ENCODE measurements around the gene COL10A1.

The COL10A1 gene

DNA sequence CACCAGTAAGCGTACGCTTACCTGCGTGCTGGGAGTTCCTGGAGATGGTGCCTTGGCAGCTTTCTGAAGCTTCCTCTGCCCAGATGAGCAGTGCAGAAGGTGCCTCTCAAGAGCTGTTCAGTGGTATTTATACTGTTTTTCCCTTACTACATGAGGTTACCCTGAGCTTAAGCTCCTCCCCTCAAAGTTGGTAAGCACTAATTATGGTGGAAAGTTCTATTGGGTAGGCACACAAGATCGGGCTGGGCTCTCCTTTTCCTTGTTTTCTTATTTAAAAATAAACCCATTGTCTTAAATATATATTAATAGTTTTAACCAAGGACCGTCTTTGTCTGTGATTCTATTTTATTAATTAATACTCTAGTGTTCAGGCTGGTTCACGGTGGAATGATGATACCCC lies at the start of gene COL10A1:
COL10A1 (minus strand) TSS at position 101 of the 400 bp plus-strand sequence. CDS start 640 bp downstream, outside the sequence.
- no peak for DNase-seq (ENCODE audit: low read depth in 2 of 2)

DNA sequence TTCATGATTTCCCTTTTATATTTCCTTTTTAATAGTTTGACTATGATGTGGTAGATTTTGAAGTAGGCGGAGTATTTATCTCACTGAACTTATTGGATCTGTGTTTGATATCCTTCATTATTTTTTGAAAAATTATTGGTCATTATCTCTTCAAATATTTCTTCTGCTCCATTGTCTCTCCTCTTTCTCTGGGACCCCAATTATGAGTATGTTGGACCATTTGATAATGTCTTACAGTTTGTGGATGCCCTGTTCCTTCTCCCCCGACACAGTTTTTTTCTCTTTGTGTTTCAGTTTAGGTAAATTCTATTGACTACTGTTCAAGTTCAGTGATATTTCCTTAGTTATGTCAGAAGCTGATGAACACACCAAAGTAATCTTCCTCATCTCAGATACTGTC lies 49.4 kb upstream of the COL10A1 start:
- DNase-seq (ENCODE audit: low read depth in 2 of 2) = no peak

DNA sequence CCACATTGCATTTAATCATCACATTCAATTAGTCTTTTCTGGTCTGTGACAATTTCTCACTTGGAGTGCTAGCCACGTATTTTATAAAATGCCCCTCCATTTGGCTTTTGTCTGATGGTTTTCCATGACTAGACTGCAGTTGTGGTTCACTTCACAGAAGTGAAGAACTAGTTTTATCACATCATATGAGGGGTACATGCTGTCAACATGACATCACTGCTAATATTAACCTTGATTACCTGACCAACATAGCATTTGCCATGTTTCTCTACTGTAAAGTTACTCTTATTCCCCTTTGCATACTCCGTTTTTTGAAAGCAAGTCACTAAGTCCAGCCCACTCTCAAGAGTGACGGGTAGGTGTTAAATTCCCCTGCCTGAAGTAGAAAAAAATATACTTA lies 48.0 kb upstream of the COL10A1 start:
- DNase-seq (ENCODE audit: low read depth in 2 of 2) = no peak

DNA sequence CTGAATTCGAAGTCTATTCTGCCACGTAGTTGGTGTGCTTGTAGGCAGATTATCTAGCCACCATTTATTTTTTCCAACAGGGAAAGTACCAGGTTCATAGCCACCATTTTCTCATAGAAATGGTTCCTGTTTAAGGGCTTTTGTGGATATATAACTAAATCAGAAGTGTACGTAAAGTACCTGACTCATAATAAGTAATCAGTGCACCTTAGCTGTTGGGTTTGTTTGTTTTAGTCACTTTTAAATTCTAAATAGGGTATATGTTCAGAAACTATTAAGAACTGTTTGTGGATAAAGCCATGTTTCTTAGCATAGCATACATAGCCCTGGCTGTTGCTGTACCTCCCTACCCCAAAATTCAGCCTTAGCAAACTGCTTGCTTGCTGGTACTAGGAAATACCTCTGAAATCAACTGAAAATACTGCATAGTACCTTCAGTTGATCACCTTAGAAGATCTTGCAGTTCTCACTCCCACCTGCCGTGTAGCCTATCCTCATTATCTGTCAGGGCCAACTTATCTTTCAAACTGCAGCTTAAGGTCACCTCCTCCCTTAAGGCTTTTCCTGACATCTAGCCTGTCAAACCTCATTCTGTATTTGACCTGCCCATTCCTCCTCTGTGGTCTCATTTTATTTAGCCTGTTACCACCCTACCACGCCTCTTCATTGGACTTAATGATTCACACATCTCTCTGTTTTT lies 44.6 kb upstream of the COL10A1 start:
- DNase-seq (ENCODE audit: low read depth in 2 of 2) = no peak

DNA sequence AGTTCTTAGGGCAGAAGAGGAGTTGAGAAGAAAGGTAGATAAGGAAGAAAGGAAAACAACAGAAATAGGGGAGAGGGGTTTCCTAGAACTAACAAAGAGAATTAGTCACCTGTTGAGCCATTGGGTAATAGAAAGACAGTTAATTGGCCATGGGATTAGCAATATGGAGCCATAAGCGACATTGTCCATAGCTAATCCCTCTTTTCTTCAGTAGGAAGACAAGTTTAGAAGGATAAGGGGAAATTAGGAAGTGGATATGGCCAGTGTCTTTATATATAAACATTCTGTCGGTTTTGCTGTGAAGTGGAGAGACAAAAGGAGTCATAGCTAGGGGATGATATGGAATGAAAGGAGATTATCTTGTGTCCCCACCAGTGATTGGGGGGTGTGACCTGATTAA lies 43.9 kb upstream of the COL10A1 start:
- DNase-seq (ENCODE audit: low read depth in 2 of 2) = no peak

DNA sequence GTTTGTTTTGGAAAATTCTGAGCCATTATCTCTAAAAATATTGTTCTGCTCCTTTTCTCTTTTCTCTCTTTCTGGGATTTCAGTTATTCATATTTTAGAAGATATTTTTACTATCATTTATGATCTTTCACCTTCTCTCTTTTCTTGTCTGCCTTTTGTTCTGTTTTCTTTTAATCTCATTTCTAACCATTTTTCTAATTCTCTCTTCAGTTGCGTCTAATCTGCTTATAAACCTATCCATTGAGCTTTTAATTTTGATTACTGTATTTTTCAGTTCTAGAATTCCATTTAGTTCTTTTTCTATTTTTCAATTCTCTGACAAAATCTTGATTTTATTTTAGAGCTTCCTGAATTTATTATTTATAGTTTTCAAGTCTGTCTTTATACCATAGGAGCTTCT lies 42.2 kb upstream of the COL10A1 start:
- no peak for DNase-seq (ENCODE audit: low read depth in 2 of 2)

DNA sequence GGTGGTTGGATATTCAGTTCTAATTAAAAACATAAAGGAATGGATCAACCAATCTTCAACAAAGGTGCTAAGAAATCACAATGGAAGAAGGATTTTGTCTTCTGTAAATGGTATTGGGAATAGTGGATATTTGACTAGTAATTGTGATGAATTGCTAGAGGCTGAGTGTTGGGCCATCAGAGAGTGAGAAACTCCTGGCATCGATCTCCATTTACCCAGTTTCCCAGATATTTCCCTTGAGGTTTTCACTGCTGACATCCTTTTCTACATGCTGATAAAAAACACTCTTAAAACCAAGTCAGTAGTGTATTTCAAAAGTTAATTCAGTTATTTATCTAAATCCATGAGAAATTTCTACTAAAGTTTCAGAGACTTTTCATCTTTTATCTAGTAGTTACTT lies 40.4 kb upstream of the COL10A1 start:
- DNase-seq (ENCODE audit: low read depth in 2 of 2) = no peak

DNA sequence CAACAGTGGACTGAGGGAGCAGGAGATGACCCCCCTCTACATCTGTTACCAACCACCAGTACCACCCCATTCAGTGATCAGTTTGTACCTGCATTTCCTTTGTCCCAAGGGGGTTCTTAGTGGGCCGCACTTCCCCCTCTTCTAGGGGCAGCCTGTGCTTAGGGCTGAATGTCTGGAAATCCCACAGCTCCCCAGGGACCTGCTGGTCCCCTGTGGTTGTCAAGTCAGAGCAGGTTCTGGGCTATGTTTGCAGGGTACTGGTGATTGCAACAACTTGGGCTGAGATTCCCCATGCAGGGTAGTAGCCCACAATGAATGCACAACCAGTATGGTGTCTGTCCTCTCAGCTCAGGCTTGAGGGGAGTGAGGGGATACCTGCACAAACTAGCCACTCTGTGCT lies 39.7 kb upstream of the COL10A1 start:
- no peak for DNase-seq (ENCODE audit: low read depth in 2 of 2)

DNA sequence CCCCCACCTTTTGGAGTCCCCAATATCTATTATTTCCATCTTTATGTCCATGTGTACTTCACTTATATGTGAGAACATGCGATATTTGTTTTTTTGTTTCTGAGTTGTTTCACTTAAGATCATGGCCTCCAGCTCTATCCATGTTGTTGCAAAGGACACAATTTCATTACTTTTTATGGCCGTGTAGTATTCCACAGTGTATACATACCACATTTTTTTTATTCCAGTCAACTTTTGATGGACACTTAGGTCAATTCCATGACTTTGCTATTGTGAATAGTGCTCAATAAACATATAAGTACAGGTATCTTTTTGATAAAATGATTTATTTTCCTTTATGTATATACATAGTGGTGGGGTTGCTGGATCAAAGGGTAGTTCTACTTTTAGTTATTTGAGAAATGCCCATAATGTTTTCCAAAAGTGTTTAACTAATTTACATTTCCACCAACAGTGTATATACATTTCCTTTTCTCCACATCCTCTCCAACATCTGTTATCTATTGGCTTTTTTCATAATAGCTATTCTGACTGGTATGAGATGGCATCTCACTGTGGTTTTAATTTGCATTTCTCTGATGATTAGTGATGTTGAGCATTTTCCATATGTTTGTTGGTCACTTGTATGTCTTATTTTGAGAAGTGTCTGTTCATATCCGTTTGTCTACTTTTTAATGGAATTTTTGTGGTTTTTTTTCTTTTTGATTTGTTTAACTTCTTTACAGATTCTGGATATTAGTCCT lies 34.0 kb upstream of the COL10A1 start:
- no peak for DNase-seq (ENCODE audit: low read depth in 2 of 2)

DNA sequence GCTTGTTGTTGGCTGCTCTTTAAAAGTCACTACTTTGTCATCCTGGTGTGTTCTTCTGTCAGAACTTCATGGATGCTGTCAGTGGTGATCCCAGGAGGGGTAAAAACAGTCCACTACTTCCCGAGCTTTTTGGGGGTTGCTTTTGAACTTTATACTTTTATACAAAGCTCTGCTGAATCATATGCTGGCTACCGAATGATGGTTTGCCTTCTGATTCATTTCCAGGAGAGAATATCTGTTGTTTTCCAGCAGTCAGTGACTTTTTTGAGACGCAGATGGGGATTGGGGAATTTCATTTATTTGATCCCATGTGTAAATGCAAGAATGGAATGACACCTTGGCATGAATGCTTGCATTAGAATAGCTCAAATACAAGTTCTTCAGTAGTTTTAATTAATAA lies 32.7 kb upstream of the COL10A1 start:
- no peak for DNase-seq (ENCODE audit: low read depth in 2 of 2)

DNA sequence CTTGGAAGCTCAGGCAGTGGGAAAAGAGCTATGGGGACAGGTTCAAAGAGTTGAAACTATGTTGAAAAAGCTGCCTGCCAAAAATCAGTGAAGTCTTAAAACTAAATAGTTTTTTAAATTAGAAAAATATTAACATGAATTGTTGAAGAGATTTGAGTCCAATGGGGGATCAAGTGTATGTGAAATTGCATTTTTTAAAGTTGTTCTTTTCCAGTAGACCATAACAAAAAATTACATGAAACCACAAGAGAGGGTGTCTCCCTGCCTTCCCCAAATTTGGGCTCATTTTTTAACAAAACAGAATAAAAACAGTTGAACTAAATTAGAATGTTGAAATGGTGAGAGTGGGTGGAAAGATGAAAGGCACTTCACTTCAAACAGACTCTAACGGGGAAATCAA lies 31.5 kb upstream of the COL10A1 start:
- DNase-seq (ENCODE audit: low read depth in 2 of 2) = no peak

DNA sequence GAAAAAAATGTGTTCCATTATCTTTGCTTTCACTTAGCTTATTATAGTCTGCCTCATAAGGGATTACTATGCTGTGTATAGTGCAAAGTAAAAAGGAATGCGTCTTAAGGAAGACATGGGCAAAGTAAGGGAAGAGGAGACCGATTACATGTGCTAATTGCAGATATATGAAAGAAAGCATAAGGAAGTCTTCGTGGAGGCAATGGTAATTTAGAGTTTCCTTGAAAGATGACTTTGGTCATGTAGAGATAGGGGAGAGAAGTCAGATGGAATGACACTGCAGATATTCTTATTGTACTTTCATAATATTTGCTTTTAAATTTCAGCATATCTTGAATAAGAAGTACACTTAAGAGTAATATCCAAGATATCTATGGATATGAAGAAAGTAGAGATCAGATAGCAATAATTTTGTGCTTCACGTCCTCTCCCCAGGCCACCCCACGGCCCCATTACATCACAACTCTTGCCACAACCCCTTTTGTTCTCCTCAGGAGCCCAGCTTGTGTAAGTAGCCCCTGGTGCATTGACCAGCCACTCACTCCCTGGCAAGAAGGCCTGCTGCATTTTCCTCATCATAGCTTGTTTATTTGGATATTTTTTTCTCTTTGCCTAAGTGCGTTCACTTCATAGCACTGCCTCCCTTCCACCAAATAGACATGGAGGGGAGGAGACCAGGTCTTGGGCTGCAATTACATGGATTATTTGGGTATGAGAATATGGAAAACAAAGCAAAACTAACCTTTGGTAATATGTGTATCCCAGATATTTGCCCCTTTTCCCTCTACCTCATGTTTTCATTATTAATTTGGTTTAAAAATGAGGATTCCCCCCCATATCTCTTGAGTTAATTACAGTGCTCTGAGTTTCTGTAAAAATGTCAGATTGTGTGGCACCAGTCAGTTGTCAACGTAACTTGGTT lies 30.7 kb upstream of the COL10A1 start:
- DNase-seq (ENCODE audit: low read depth in 2 of 2) = no peak

DNA sequence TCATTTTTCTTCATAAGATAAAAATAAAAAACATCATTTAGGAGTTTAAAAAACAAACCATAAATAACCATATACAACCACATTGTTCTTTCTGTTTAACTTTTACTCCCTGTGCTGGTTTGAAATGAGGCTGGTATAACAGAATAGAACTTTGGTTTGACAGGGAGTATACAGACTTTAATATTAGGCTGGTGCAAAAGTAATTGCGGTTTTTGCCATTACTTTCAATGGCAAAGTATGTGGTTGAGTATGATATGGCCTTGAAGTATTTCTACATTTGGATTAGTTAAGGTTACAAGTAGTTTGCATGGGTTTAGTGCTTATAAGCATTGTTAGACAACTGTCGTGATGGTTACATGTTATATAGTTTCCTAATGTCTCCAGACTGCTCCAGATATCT lies 29.0 kb upstream of the COL10A1 start:
- no peak for DNase-seq (ENCODE audit: low read depth in 2 of 2)

DNA sequence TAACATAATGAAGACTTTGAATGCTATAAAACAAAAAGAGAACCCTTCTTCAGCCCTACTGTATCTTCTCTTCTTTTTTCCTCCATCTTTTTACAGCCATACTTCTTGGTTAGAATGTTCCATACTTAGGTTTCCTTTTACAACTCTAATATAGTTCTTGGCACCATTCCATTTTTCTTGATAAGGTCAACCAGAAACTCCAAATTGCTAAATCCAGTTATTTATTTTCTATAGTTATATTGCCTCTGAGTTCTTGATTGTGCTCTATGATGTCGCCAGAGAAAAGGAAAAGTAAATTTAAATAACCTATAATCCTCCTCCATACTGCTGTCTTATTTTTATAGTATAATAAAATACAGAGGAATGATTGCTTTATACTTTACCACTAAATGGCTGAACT lies 26.7 kb upstream of the COL10A1 start:
- DNase-seq (ENCODE audit: low read depth in 2 of 2) = no peak

DNA sequence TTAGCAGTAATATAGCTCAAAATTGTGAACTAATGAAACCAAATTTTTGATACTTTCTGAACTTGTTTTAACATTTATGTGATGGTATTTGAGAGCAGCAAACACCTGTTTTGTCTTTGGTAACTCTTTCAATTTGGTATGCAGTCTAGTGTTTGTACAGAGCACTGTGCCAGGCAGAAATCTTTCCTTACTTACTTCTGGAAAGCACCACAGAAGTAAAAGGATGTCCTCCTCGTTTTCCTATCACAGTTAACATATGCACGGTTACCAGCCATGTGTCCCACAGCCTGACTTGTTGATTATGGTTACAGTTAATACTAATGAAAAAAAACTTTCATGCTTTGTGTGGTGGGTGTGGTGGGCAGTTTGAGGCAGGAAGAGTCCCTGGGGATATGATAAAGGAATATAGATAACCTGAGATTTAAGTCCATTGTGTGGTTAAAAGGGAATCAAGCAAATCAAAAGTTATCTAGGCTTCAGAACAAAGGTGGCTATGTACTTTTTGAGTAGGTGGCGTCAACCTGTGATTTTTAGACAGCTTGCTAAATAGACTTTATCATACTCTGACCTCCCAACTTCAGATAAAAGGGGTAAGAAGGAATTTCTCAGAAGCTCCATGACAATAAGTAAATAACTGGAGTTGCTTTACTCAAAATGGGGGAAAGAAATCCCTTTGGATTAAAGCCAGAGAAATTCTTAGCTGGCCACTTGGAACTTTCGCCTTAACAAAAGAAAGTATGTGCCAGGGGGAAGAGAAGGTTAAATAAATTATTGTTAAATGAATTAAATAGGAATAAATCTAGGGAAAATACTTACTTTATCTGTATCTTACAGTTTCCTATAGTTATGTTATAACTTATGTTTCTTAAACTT lies 20.1 kb upstream of the COL10A1 start:
- no peak for DNase-seq (ENCODE audit: low read depth in 2 of 2)

DNA sequence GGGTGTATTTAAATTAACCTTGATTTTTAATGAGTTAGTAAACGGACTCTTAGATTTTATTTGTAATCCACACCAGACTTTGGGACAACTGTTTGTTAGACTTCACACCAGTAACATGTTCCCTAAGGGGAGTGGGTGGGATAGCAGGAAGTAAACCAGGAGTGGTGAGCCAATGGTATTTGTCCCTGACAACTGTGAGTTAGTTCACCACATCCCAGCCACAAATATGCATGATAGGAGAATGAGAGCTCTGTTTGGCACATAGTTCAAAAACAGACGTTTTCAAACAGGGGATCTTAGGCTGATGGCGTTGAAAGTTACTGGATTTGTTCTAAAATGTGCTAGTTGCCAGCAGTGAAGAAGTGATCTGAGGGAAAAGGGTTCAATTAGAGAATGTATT lies 18.7 kb upstream of the COL10A1 start:
- DNase-seq (ENCODE audit: low read depth in 2 of 2) = no peak

DNA sequence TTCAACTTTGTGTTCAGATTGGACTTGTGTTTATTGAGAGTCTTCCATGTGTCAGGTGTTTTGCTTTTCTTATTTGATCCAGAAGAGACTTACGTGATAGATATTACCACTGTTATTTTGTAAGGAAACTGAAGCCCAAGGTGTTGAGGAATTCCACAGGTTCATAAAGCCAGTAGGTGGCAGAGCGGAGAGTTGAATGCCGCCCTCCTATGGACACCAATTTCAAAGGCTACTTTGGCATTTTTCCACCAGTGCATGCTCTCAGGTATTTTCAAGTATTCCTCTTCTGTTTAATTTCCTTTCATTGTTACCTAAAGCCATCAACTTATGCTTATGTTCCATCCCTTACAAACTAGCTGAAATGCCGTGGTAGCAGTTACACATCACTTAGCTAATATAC lies 14.0 kb upstream of the COL10A1 start:
- DNase-seq (ENCODE audit: low read depth in 2 of 2) = no peak

DNA sequence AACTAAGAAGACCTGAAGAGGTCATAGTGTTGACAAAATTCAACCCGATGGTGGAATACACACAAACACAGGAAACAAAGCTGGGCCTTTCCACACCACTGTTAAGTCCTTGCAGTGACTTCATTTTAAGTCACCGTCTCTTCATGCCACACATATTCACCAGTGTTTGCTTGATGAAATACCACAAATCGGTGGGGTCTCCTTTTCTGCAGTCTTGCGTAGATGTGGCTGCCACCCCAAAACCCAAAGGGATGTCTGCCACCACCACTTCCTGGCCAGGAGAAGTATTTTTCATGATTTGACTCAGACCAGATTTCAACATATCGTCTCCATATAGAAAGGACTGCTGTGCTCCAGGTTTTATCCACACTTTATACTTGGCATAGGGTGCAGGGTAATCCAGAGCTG lies 11.0 kb upstream of the COL10A1 start:
- peak in 1 of 2 donors; percentile 10 for DNase-seq (ENCODE audit: low read depth in 2 of 2)

DNA sequence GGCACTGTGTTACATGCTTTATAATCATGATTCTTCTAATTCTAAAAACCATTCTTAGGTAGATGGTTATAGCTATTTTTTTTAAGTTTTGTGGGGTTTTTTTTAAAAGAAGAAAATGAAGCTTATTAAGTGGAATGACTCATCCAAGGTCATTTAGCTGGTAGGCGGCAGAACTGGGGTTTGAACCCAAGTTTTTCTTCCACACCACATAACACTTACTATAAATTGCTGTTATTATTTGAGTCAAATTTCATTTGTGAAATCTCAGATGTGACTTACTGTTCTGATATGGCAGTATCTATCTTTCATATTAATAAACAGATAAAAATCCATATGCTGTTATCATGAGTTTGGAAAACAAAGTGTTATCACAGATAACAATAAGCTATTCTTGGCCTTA lies 10.4 kb upstream of the COL10A1 start:
- DNase-seq (ENCODE audit: low read depth in 2 of 2) = no peak

DNA sequence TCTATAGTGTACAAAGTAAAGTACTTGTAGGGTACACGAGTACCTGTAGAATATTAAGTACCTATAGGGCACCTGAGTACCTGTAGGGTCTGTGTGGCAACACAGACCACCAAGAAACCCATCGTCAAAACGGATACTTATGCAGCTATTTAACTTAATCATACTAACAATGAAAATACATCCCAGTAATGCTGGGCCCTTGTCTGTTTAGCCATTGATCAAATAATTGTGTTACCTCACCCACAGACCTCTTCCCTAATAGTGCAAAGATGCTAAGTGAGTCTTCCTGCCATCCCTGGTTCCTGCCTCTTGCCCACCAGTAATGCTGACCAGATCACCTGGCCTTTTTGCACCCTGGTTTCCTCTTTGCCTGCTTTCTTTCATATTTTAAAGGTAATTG lies 7.5 kb upstream of the COL10A1 start:
- DNase-seq (ENCODE audit: low read depth in 2 of 2) = no peak

DNA sequence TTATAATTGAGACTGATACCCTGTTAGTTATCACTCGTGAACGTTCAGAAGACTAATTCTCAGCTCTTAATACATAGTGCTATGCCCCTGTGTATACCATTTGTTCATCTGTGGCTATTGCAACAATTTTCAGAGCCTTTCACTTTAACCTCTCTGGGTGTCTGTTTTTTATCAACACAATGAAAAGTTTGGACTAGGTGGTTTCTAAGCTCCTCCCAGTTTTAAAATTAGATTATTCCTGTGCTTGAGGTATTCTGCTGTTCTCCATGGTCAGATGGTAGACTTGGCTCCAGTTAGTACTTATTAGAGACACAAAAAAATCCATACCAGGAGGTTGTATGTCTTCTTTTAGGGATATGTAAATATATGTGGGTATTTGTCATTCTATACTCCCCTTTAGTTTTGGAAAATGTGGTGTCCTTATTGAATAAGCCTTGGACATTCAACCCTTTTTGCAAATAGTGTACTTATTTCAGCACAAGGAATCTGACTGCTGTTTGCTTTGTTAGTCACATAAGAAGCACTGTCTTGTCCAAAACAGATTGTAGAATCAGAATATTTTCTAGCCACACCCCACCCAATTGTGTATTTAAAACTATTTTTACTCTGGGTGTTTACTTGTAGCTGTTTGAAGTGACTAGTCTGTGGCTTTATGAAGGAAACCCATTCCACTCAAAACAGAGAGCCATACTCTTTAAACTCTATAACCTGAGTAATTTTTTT lies 2.0 kb upstream of the COL10A1 start:
- DNase-seq (ENCODE audit: low read depth in 2 of 2) = no peak

Data from stimulated activated CD8-positive, alpha-beta memory T cell treated with anti-CD3 and anti-CD28 coated beads, Interleukin-2, amount 100 ng/mL, for 48 hours (primary cell).